ENCODE data around the gene CDC25B.
"Not testable (repeated sequence)": the region's sequence is repeated elsewhere in the genome, so short reads cannot be mapped to it uniquely, and the experiment has no call there.

Gene CDC25B

DNA sequence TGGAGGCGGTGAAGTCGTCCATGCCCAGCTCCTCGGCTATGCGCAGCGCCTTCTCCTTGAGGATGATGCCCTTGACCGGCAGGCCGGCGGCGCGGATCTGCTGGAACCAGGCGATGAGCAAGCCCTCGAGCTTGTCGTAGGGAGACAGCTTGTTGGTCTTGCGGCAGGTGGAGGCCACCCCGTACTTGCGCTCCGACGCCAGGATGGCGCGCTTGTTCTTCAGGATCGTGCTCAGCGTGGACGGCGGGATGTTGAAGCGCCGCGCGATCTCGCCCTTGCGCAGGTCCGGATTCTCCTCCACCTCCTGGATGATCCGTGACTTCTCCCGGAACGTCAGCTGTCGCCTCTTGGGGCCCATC is 10.0 kb upstream of the CDC25B start:
- Histone ChIP-seq H3K36me3 (ENCODE audit: insufficient read depth, low read length) (no peaks in the 10 kb centered on the region; the same call in 1 of the 2 replicates), H3K4me1 (ENCODE audit: insufficient read depth, low read length) (no peaks in the 10 kb centered on the region; the same call in 1 of the 2 replicates), H3K9me3 (ENCODE audit: control insufficient read depth, insufficient read depth, low read length) (no peaks in the 10 kb centered on the region), H3K9ac (ENCODE audit: low read depth, low read length) (peak overlapping the region; percentile 47)

DNA sequence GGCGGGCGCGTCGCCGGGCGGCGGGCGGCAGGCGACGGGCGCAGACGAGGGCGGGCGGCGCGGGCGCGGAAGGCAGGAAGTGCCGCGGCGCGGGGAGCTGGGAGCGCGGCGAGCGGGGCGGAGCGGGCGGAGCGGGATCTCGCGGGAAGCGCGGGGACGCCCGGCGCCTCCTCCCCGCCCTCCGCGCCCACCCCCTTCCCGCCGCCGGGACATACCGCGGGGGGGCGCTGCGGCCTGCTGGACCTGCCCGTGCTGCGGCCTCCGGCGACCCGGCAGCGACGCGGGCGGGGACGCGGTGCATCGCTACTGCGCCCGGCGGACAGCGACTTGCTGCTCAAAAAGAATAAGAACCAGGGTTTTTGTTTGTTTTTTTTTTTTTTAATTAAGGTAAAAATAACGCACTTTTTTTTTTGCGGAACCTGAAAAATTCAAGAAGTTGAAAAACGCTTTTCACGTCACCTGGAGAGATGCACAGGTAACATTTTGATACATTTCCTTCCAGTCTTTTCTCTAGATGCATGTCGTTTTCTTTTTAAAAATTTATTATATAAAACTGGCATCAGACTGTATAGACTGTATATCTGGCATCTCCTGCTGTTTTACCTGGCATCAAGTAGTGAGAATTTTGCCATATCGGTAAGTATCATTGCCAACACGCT is 9.3 kb upstream of the CDC25B start, which contains the start of gene CENPB:
Gene CENPB (minus strand): TSS at position 76 of the 659 bp plus-strand sequence. CDS start 257 bp downstream, outside the sequence.
- H3K36me3 ChIP-seq (ENCODE audit: insufficient read depth, low read length), result no peaks in the 10 kb centered on the region; the same call in 1 of the 2 replicates
- H3K4me1 ChIP-seq (ENCODE audit: insufficient read depth, low read length), result no peaks in the 10 kb centered on the region; the same call in 1 of the 2 replicates
- no peaks in the 10 kb centered on the region for H3K9me3 ChIP-seq (ENCODE audit: control insufficient read depth, insufficient read depth, low read length)
- H3K9ac ChIP-seq (ENCODE audit: low read depth, low read length), result peak within 1 kb of the TSS; percentile 47

DNA sequence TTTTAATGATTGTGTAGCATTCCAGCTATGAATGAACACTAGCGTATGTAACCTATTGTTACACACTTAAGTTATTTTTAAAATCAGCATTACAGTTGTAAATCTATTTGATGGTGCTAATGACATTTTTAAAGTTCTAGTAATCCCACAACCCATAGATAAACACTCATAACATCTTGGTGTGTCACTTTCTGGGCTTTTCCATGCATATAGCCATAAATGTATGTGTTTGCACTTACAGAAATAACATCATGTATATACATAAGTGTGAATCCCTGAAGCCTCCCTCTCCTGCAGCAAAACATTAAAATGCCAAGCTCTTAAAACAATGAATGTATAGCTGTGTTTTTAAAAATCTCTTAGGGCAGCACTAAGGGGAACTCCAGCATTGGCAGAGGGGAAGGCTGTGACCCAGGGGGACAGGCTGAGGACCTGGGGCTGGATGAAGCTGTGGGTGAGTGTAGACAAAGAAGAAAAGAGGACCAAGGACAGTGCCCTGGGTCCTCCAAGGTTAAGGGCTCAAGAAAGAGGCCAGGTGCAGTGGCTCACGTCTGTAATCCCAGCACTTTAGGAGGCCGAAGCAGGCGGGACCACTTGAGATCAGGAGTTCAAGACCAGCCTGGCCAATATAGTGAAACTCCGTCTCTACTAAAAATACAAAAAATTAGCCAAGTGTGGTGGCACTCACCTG is 8.6 kb upstream of the CDC25B start:
- peak overlapping the region; percentile 13; the same call in 1 of the 2 replicates for H3K9ac ChIP-seq (ENCODE audit: low read depth, low read length)
- H3K9me3 ChIP-seq (ENCODE audit: control insufficient read depth, insufficient read depth, low read length), result no peaks in the 10 kb centered on the region
- H3K36me3 ChIP-seq (ENCODE audit: insufficient read depth, low read length), result no peaks in the 10 kb centered on the region; the same call in 1 of the 2 replicates
- no peaks in the 10 kb centered on the region; the same call in 1 of the 2 replicates for H3K4me1 ChIP-seq (ENCODE audit: insufficient read depth, low read length)

DNA sequence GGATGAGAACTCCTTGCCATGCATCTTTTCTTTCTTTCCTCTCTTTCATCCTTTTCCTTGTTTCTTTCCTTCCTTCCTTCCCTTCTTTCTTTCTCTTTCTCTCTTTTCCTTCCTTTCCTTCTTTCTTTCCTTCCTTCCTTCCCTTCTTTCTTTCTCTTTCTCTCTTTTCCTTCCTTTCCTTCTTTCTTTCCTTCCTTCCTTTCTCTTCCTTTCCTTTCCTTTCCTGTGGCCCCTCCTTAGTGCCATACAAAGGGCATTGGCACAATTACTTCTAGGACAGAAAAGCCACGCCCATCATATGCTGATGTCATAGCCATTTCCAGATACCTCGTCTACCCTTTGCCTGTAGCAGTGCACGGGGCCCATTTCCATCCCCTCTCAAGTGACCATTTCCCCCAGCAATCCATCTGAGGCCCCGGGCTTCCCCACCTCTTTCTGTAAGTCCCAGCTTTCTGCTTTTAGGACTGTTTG is 7.4 kb upstream of the CDC25B start:
- H3K9ac ChIP-seq (ENCODE audit: low read depth, low read length), result no peak overlapping the region
- H3K36me3 ChIP-seq (ENCODE audit: insufficient read depth, low read length), result no peaks in the 10 kb centered on the region
- H3K9me3 ChIP-seq (ENCODE audit: control insufficient read depth, insufficient read depth, low read length), result no peaks in the 10 kb centered on the region
- H3K4me1 ChIP-seq (ENCODE audit: insufficient read depth, low read length), result no peaks in the 10 kb centered on the region; the same call in 1 of the 2 replicates

DNA sequence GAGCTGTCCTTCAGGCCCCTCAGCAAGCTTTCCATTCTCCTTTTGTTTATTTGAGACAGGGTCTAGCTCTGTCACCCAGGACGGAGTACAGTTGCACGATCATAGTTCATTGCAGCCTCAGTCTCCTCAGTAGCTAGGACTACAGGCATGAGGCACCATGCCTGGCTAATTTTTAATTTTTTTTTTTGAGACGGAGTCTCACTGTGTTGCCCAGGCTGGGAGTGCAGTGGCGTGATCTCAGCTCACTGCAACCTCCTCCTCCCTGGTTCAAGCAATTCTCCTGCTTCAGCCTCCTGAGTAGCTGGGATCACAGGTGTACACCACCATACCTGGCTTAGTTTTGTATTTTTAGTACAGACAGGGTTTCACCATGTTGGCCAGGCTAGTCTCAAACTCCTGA is 6.9 kb upstream of the CDC25B start:
- H3K9ac ChIP-seq (ENCODE audit: low read depth, low read length); H3K9me3 ChIP-seq (ENCODE audit: control insufficient read depth, insufficient read depth, low read length); H3K36me3 ChIP-seq (ENCODE audit: insufficient read depth, low read length); H3K4me1 ChIP-seq (ENCODE audit: insufficient read depth, low read length): not testable (repeated sequence)

DNA sequence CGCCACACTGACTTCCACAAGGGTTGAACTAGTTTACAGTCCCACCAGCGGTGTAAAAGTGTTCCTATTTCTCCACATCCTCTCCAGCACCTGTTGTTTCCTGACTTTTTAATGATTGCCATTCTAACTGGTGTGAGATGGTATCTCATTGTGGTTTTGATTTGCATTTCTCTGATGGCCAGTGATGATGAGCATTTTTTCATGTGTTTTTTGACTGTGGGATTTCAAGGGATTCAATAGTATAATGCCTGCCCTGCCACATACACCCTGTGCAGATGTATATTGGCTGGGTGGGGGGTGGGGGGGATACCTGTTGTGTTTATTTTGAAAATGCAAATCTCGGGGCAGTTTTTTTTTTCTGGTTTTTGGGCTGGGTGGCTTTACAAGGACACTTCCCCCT is 1.9 kb upstream of the CDC25B start:
- peaks cover 18% of the 10 kb centered on the region for H3K4me1 ChIP-seq (ENCODE audit: insufficient read depth, low read length)
- not testable (repeated sequence) for H3K9me3 ChIP-seq (ENCODE audit: control insufficient read depth, insufficient read depth, low read length); H3K9ac ChIP-seq (ENCODE audit: low read depth, low read length); H3K36me3 ChIP-seq (ENCODE audit: insufficient read depth, low read length)

DNA sequence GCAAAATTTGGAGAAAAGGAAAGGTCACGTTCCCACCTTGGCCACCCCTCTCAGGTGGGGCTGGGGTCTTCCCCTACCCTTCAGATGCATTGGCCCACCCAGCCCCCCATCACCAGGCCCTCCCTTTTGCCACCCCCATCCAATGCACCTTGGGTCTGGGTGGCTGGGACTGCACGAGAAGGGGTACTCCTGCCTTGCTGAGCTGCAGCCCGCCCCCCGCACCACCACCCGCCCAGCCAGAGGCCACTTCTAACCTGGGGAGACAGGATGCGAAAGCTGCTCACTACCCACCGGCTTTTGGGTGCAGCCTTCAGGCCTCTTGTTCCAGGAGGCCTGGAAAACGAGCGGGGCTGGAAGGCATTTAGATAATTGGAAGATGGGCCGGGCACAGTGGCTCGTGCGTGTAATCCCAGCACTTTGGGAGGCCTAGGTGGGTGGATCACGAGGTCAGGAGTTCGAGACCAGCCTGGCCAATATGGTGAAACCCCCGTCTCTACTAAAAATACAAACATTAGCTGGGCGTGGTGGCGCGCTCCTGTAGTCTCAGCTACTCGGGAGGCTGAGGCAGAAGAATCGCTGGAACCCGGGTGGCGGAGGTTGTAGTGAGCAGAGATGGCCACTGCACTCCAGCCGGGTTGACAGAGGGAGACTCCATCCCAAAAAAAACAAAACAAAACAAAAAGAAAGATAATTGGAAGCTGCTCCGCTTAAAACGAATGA is 1.2 kb upstream of the CDC25B start:
- Histone ChIP-seq H3K9ac (ENCODE audit: low read depth, low read length) (no peak overlapping the region; the same call in 1 of the 2 replicates), H3K9me3 (ENCODE audit: control insufficient read depth, insufficient read depth, low read length) (no peaks in the 10 kb centered on the region), H3K4me1 (ENCODE audit: insufficient read depth, low read length) (peaks cover 22% of the 10 kb centered on the region), H3K36me3 (ENCODE audit: insufficient read depth, low read length) (no peaks in the 10 kb centered on the region)

DNA sequence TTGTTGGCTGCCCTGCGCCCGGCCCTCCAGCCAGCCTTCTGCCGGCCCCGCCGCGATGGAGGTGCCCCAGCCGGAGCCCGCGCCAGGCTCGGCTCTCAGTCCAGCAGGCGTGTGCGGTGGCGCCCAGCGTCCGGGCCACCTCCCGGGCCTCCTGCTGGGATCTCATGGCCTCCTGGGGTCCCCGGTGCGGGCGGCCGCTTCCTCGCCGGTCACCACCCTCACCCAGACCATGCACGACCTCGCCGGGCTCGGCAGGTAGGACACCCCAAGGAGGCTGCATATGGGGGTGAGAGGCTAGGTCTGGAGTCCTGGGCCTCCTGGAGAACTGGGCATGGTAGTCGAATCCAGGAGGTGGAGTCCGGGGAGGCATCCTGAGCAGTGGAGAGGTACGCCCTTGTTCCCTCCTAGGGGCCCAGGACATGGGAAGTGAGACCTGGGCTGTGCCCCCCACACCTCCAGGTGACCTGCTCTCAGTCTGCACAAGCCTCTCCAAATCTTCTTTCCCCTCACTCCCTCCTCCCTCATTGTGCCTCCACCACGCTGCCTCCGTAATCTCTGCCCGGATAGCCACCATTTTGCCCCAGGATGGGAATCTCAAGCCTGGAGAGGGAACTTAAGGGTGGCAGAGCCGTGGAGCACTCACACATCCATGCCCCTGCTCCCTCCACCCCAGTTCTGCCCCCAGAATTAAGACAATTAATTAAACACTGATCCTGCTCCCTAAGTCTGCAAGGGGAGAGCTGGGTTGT is 541 bp downstream of the CDC25B start:
- peaks cover 33% of the 10 kb centered on the region for H3K4me1 ChIP-seq (ENCODE audit: insufficient read depth, low read length)
- no peaks in the 10 kb centered on the region for H3K9me3 ChIP-seq (ENCODE audit: control insufficient read depth, insufficient read depth, low read length)
- H3K9ac ChIP-seq (ENCODE audit: low read depth, low read length), result peak overlapping the region; percentile 63
- no peaks in the 10 kb centered on the region for H3K36me3 ChIP-seq (ENCODE audit: insufficient read depth, low read length)

DNA sequence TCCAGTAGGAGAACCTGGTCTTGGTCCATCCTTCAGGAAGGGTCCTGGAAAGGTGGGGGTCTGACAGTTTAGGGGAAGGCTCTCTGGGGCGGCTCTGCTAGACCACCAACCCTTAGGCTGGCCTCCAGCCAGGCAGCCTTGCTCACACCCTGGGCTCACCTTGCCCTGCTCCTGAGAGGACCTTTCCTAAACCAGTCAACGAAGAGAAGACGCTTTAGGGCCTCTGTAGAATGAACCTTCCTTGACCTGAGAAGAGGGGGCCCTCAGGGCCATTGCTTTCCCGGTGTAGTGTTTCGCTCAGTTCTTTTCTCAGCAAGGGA is 1.1 kb downstream of the CDC25B start:
- Histone ChIP-seq H3K9ac (ENCODE audit: low read depth, low read length) (peak overlapping the region; percentile 63; the same call in 1 of the 2 replicates), H3K36me3 (ENCODE audit: insufficient read depth, low read length) (no peaks in the 10 kb centered on the region), H3K9me3 (ENCODE audit: control insufficient read depth, insufficient read depth, low read length) (no peaks in the 10 kb centered on the region), H3K4me1 (ENCODE audit: insufficient read depth, low read length) (peaks cover 33% of the 10 kb centered on the region)

DNA sequence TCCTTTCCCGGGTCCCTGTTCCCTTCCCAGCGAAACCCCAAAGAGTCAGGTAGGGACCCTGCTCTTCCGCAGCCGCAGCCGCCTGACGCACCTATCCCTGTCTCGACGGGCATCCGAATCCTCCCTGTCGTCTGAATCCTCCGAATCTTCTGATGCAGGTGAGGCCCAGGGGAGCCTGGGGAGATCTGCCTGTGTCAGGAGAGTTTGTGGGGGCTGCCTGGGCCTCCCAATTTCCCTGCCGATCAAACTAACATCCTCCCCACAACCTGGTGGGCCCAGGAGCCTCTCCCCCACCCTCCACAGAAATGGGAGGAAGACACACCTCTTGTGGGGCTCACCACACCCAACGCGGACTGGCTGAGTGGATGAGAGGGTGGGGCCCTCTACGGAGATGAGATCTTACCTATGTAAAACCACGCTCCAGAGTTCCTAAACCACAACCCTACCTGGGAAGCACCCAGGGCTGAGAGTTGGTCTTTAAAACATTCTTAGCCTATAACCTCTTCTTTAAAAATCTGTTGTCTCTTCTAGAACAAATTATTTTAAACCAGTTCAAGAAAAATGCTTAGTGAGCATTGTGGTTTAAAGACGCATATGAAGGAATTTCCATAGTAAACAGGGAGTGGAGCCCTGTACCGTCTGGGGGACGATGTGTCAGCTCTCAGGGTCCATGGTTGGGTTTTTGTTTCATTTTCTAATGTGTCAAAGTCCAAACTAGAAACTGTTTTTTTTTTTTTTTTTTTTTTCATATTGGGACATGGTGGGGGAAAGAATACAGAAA is 1.7 kb downstream of the CDC25B start:
- peak overlapping the region; percentile 63; the same call in 1 of the 2 replicates for H3K9ac ChIP-seq (ENCODE audit: low read depth, low read length)
- peaks cover 33% of the 10 kb centered on the region for H3K4me1 ChIP-seq (ENCODE audit: insufficient read depth, low read length)
- H3K36me3 ChIP-seq (ENCODE audit: insufficient read depth, low read length), result no peaks in the 10 kb centered on the region
- no peaks in the 10 kb centered on the region for H3K9me3 ChIP-seq (ENCODE audit: control insufficient read depth, insufficient read depth, low read length)

DNA sequence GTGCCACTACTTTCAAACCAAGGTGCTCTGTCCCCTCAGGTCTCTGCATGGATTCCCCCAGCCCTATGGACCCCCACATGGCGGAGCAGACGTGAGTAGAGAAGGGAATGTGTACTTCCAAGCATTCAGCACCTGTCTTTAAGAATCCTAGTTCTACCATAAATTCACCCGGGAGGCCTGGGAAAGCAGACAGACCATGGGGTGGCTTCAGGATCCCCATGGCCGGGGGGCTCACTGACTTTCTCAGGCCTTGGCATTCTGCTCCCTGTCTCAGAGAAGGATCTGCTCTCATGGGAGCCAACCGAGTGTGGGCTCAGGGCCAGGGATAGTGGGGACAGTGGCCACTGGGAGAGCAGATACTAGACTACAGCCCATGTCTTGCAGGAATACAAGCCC is 2.3 kb downstream of the CDC25B start:
- no peak overlapping the region for H3K9ac ChIP-seq (ENCODE audit: low read depth, low read length)
- H3K9me3 ChIP-seq (ENCODE audit: control insufficient read depth, insufficient read depth, low read length), result no peaks in the 10 kb centered on the region
- H3K36me3 ChIP-seq (ENCODE audit: insufficient read depth, low read length), result no peaks in the 10 kb centered on the region
- H3K4me1 ChIP-seq (ENCODE audit: insufficient read depth, low read length), result peaks cover 33% of the 10 kb centered on the region

DNA sequence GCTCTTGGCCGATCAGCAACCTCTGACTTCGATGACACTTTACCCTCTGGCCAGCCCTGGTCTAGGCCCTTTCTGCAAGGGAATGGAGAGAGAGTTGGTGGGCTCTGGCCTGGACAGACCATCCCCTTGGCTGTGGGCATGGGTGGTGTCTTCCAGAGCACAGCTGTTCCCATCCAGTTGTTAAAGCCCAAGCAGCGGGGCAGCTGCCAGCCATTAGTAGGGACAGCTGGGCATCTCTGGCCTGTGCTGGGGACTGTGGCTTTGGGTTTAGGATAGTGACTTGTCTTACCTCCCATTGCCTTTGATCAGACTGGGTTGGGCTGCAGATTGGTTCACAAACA is 2.8 kb downstream of the CDC25B start:
- H3K9ac ChIP-seq (ENCODE audit: low read depth, low read length), result no peak overlapping the region

DNA sequence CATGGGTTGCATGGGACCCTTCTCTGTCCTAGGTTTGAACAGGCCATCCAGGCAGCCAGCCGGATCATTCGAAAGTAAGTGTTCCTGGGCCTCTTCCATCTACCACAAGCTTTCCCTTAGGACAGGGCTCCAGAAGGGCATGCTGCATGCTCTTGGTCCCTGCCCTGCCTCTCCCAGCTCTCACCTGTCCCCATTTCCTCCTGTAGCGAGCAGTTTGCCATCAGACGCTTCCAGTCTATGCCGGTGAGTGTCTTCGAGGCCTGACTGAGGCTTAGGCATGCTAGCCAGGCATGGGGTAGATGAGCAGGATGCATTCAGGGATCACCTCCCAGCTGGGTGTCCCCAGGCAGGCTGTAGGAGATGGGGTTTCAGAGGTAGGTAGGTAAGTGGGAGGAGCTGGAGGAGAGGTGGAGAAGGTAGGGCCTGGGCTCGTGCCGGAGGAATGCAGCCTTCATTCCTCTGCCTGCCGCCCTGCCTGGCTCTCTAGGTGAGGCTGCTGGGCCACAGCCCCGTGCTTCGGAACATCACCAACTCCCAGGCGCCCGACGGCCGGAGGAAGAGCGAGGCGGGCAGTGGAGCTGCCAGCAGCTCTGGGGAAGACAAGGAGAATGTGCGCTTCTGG is 4.3 kb downstream of the CDC25B start:
- H3K9ac ChIP-seq (ENCODE audit: low read depth, low read length), result no peak overlapping the region
- H3K36me3 ChIP-seq (ENCODE audit: insufficient read depth, low read length), result no peaks in the 10 kb centered on the region
- peaks cover 33% of the 10 kb centered on the region for H3K4me1 ChIP-seq (ENCODE audit: insufficient read depth, low read length)
- no peaks in the 10 kb centered on the region for H3K9me3 ChIP-seq (ENCODE audit: control insufficient read depth, insufficient read depth, low read length)

More for the DNA sequence above, 2.8 kb downstream of the CDC25B start:
- Histone ChIP-seq H3K36me3 (ENCODE audit: insufficient read depth, low read length) (no peaks in the 10 kb centered on the region), H3K4me1 (ENCODE audit: insufficient read depth, low read length) (peaks cover 33% of the 10 kb centered on the region), H3K9me3 (ENCODE audit: control insufficient read depth, insufficient read depth, low read length) (no peaks in the 10 kb centered on the region)

Data from ES-I3 (cell line).